Coronary artery (tissue), 2 donors: ENCODE measurements around the gene ZNF217.

Experiments
- DNase-seq: peaks from one replicate; pipeline ENCODE4 v3.0.0-alpha.2; 2017; ENCODE audit warnings: low spot score
- H3K27ac ChIP-seq, 2 donors: fragments of 200-600 bp; sonication (generic); one replicate each; pipeline ENCODE4 v1.5.1; 2016 to 2019
- H3K4me3 ChIP-seq: fragments of 200-600 bp; sonication (generic); 2 replicates; pipeline ENCODE4 v1.5.1; 2016; ENCODE audit warnings: mild to moderate bottlenecking, moderate library complexity
- CTCF ChIP-seq: fragments of 200-600 bp; sonication (generic); IDR thresholded peaks from one replicate; pipeline ENCODE4 v1.5.1; 2019; ENCODE audit warnings: antibody characterized with exemption

The ZNF217 gene

DNA sequence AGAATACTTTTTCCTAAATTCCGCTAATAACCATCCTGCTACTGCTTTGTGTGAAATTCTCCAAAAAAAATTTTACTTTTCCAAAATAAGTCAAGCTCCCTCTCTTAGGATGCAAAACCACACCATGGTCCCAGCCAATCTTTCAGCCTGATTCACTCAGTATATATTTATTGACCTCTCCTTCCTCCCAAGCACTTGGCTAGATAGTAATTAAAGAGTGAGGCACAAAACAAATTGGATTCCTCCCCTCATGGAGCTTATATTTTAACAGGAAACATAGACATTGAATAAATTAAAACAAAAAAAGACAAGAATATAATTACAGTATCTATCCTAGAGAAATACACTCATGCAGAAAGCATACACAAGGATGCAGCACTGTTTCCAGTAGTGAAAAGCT is 9.0 kb upstream of the ZNF217 start:
- H3K27ac ChIP-seq: no peak overlapping the region
- no peak for DNase-seq
- H3K4me3 ChIP-seq: no peak overlapping the region
- no peak for TF ChIP-seq CTCF

DNA sequence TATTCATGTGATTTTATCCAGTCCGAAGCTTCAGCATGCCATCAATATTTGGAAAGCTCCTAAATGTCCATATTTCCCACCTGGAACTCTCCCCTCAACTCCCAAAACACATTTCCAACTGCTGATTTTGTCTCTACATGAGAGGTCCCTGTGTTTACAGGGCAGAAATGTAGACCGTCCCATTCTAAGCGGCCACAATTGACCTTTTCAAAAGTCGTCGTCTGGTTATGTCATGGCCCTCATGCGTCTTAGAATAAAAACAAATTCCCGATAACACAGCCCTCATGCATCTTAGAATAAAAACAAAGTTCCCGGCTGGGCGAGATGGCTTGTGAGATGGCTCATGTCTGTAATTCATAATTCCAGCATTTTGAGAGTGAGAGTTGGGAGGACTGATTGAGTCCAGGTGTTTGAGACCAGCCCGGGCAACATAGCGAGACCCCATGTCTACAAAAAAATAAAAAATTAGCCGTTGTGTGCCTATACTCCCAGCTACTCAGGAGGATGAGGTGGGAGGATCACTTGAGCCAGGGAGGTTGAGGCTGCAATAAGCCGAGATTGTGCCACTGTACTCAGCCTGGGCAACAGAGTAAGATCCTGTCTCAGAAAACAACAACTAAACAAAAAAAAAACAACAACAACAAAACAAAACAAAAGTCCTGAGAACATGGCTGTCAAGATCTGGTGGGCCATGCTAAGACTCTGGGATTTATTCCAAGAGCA is 6.4 kb upstream of the ZNF217 start:
- H3K27ac ChIP-seq: no peak overlapping the region
- no peak for DNase-seq
- no peak for TF ChIP-seq CTCF
- no peak overlapping the region for H3K4me3 ChIP-seq

GRCh38 chr20:53599378-53599777 is 5.7 kb upstream of the ZNF217 start:
- DNase-seq: no peak

DNA sequence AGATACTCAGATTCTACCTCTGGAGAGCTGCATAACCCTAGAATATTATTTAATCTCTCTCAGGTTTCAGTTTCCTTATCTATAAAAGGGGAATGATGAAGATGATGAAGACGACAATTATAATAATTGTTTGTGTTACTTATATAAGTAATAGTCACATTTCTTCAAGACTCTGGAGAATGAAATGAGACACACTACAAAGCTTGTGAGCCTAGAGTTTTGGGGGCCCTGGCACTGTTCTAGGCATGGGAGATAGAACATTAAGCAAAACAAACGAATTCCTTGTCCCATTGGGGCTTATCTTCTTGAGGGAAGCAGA is 5.4 kb upstream of the ZNF217 start:
- no peak for TF ChIP-seq CTCF
- no peak overlapping the region for H3K4me3 ChIP-seq
- DNase-seq: no peak
- no peak overlapping the region for H3K27ac ChIP-seq

More at GRCh38 chr20:53599378-53599777, 5.7 kb upstream of the ZNF217 start:
- H3K27ac ChIP-seq: no peak overlapping the region
- TF ChIP-seq CTCF: no peak
- H3K4me3 ChIP-seq: no peak overlapping the region

DNA sequence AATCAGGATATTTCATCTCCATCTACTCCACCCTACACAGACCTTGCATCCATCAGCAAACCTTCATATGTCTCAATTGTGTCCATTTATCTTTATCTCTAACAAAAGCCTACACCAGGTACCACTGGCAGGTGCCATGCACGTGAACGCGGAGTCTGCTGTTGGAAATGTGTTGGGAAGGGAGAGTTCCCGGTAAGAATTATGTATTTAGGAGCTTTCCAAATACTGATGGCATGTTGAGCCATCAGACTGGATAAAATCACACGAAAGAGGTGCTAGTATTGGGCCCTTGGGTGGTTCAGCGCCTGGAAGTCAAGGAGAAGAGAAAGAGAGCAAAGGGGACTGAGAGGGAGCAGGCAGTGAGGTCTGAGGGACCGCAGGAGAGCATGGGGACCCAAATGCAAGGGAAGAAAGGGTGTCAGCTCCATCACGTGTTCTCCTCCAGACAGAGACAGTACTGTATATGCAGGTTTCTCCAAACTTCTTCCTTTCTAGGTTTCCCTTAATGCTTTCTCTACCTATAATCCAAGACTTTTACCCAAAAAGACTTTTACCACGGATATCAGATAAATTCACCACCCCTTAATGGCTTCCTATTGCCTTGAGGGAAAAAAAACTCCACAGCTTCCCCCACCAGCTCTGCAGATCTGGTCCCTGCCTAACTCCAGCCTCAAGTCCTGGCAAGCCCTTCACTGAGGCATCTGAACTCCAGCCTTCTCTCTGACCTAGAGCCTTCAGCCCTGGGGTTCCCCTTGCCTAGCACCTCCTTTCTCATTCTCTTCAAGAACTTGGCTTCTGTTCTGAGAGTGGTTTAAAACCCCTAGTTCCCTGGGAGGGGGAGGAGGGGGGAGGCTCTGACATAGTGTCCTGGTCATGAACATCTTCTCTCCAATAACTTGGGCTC is 4.8 kb upstream of the ZNF217 start:
- no peak overlapping the region for H3K27ac ChIP-seq
- H3K4me3 ChIP-seq: no peak overlapping the region
- DNase-seq: no peak
- no peak for TF ChIP-seq CTCF

- no peak for DNase-seq
- TF ChIP-seq CTCF: no peak
- no peak overlapping the region for H3K4me3 ChIP-seq
- H3K27ac ChIP-seq: no peak overlapping the region
Measured at GRCh38 chr20:53597521-53598120, 4.0 kb upstream of the ZNF217 start.
